ENCODE results near the gene STOML1. TPM values are rescaled to one million over a fixed set of nuclear protein-coding genes. Genes with fewer than 3 reads are reported as not detected.

The STOML1 gene
- total RNA-seq, 2 donors from 2014 or later: 4.4 to 5.5 TPM

- Mint-ChIP-seq H3K9me3 (no peaks in the 10 kb centered on the region), H3K36me3 (ENCODE audit: low read depth) (no peaks in the 10 kb centered on the region), H3K4me1 (peaks cover 9% of the 10 kb centered on the region), H3K27ac (no peak overlapping the region), H3K4me3 (peak overlapping the region; percentile 64), H3K27me3 (ENCODE audit: insufficient read depth) (peaks cover 7% of the 10 kb centered on the region)
- no peaks in the 10 kb centered on the region for H3K27me3 ChIP-seq (ENCODE audit: control insufficient read depth, insufficient read depth, low read length, poor library complexity, severe bottlenecking)
- peak overlapping the region; percentile 88 for H3K4me3 ChIP-seq (ENCODE audit: low read length)
- WGBS, 2 experiments (ENCODE audit: insufficient coverage in 1 of 2, insufficient read length in 1 of 2): 83 to 92% methylated on average over 4 to 5 of the region's 5 CpGs
- no peaks in the 10 kb centered on the region for H3K9me3 ChIP-seq (ENCODE audit: control insufficient read depth, low read length)
- TF ChIP-seq, protein P1, sequence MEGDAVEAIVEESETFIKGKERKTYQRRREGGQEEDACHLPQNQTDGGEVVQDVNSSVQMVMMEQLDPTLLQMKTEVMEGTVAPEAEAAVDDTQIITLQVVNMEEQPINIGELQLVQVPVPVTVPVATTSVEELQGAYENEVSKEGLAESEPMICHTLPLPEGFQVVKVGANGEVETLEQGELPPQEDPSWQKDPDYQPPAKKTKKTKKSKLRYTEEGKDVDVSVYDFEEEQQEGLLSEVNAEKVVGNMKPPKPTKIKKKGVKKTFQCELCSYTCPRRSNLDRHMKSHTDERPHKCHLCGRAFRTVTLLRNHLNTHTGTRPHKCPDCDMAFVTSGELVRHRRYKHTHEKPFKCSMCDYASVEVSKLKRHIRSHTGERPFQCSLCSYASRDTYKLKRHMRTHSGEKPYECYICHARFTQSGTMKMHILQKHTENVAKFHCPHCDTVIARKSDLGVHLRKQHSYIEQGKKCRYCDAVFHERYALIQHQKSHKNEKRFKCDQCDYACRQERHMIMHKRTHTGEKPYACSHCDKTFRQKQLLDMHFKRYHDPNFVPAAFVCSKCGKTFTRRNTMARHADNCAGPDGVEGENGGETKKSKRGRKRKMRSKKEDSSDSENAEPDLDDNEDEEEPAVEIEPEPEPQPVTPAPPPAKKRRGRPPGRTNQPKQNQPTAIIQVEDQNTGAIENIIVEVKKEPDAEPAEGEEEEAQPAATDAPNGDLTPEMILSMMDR (conservative IDR thresholded peaks at IDR 0.05): no peak
- H3K36me3 ChIP-seq (ENCODE audit: control insufficient read depth, insufficient read depth, low read length): no peaks in the 10 kb centered on the region
- DNase-seq: no peak
- H3K4me1 ChIP-seq (ENCODE audit: control insufficient read depth, insufficient read depth, low read length): no peaks in the 10 kb centered on the region
- H3K27ac ChIP-seq (ENCODE audit: low read depth, low read length): no peak overlapping the region
- no peak overlapping the region for H3K9ac ChIP-seq (ENCODE audit: extremely low read depth, low read length, poor library complexity, severe bottlenecking)
These were observed 835 bp downstream of the STOML1 start for GRCh38 chr15:73991260-73991659.

DNA sequence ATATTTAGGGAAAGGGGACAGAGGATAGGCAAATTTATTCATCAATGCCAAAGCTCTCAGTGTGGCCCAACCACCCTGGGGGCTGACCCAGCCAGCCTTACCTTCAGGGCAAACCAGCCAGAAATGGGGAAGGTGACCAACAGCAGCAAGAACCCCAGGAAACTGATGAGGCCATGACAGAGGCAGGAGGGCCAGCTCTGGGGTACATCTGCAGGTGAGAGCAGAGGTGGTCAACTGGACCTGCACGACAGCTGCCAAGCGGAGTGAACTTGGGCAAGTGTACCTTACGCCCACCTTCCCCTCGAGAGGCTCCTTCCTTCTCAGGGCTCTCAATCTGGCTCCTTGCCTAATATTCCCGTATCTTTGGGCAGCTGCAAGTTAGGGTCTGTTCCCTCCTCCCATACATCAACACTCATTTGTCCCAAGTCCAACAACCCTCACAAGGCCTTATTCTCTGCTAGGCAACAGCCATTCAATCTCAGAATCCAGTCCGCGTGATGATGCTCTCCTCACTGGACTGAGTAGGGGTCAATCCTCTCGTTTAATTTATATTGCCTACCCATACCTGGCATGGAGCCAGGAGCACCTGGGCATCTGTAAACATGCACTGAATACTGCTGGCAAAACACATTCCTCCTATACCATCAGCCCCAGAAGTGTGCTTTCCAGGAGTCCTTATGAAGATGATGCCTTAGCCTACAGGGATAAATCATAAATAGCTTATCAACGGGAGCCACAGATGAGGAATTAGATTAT lies 1.7 kb downstream of the STOML1 start:
- Histone ChIP-seq H3K9ac (ENCODE audit: extremely low read depth, low read length, poor library complexity, severe bottlenecking) (no peak overlapping the region), H3K9me3 (ENCODE audit: control insufficient read depth, low read length) (no peaks in the 10 kb centered on the region), H3K27me3 (ENCODE audit: control insufficient read depth, insufficient read depth, low read length, poor library complexity, severe bottlenecking) (no peaks in the 10 kb centered on the region), H3K4me3 (ENCODE audit: low read length) (no peak overlapping the region), H3K36me3 (ENCODE audit: control insufficient read depth, insufficient read depth, low read length) (no peaks in the 10 kb centered on the region), H3K4me1 (ENCODE audit: control insufficient read depth, insufficient read depth, low read length) (no peaks in the 10 kb centered on the region), H3K27ac (ENCODE audit: low read depth, low read length) (no peak overlapping the region)
- no peaks in the 10 kb centered on the region for H3K36me3 Mint-ChIP-seq (ENCODE audit: low read depth)
- no peak overlapping the region for H3K4me3 Mint-ChIP-seq
- H3K27ac Mint-ChIP-seq: no peak overlapping the region
- peaks cover 7% of the 10 kb centered on the region for H3K27me3 Mint-ChIP-seq (ENCODE audit: insufficient read depth)
- 91% methylated on average over 5 to 9 of the region's 9 CpGs for WGBS, 2 experiments (ENCODE audit: insufficient coverage in 1 of 2, insufficient read length in 1 of 2)
- H3K9me3 Mint-ChIP-seq: no peaks in the 10 kb centered on the region
- no peak for DNase-seq
- TF ChIP-seq, protein P1 (conservative IDR thresholded peaks at IDR 0.05): no peak
- H3K4me1 Mint-ChIP-seq: peaks cover 9% of the 10 kb centered on the region

- no peaks in the 10 kb centered on the region for H3K36me3 Mint-ChIP-seq (ENCODE audit: low read depth)
- no peak overlapping the region for H3K4me3 Mint-ChIP-seq
- H3K4me1 Mint-ChIP-seq: peaks cover 5% of the 10 kb centered on the region
- no peaks in the 10 kb centered on the region for H3K36me3 ChIP-seq (ENCODE audit: control insufficient read depth, insufficient read depth, low read length)
- H3K27ac ChIP-seq (ENCODE audit: low read depth, low read length): no peak overlapping the region
- H3K4me1 ChIP-seq (ENCODE audit: control insufficient read depth, insufficient read depth, low read length): no peaks in the 10 kb centered on the region
- H3K27me3 ChIP-seq (ENCODE audit: control insufficient read depth, insufficient read depth, low read length, poor library complexity, severe bottlenecking): no peaks in the 10 kb centered on the region
- no peaks in the 10 kb centered on the region for H3K9me3 ChIP-seq (ENCODE audit: control insufficient read depth, low read length)
- H3K27me3 Mint-ChIP-seq (ENCODE audit: insufficient read depth): peaks cover 7% of the 10 kb centered on the region
- WGBS, 2 experiments (ENCODE audit: insufficient coverage in 1 of 2, insufficient read length in 1 of 2): 84 to 92% methylated on average over 8 to 9 of the region's 9 CpGs
- no peak overlapping the region for H3K27ac Mint-ChIP-seq
- no peak for DNase-seq
- H3K9ac ChIP-seq (ENCODE audit: extremely low read depth, low read length, poor library complexity, severe bottlenecking): no peak overlapping the region
- H3K4me3 ChIP-seq (ENCODE audit: low read length): no peak overlapping the region
- no peaks in the 10 kb centered on the region for H3K9me3 Mint-ChIP-seq
- TF ChIP-seq, protein P1 (conservative IDR thresholded peaks at IDR 0.05): no peak
These were observed 2.9 kb downstream of the STOML1 start for GRCh38 chr15:73989001-73989798.

Measured in endodermal cell (in vitro differentiated cells).